ENCODE data around the gene TRIM26. TPM values are rescaled to one million over a fixed set of nuclear protein-coding genes. Genes with fewer than 3 reads are reported as not detected.

Gene TRIM26
- total RNA-seq, 1 donor from 2014 or later, result 17.8 TPM

- DNase-seq (peak; percentile 93), ATAC-seq (ENCODE audit: poor library complexity) (peak; percentile 94)
- intact Hi-C loops (cut with DNase I), result no loop called here
Measured at GRCh38 chr6:30213957-30214656, 901 bp upstream of the TRIM26 start.

- DNase-seq, result no peak
- no peak for ATAC-seq (ENCODE audit: poor library complexity)
- intact Hi-C loops (cut with DNase I), result no loop called here
Measured at GRCh38 chr6:30213667-30213956, 406 bp upstream of the TRIM26 start.

- ATAC-seq (ENCODE audit: poor library complexity) (no peak), DNase-seq (no peak)
- intact Hi-C loops (cut with DNase I), result no loop called here
Measured at GRCh38 chr6:30211899-30212298, 1.3 kb downstream of the TRIM26 start.

- DNase-seq, result no peak
- ATAC-seq (ENCODE audit: poor library complexity), result no peak
- intact Hi-C loops (cut with DNase I), result no loop called here
Measured at GRCh38 chr6:30211306-30211705, 1.9 kb downstream of the TRIM26 start.

- DNase-seq (no peak), ATAC-seq (ENCODE audit: poor library complexity) (peak; percentile 45)
- intact Hi-C loops (cut with DNase I), result no loop called here
Measured at GRCh38 chr6:30207619-30208295, 5.4 kb downstream of the TRIM26 start.

- ATAC-seq (ENCODE audit: poor library complexity), result peak; percentile 75
- intact Hi-C loops (cut with DNase I), result no loop called here
Measured at GRCh38 chr6:30206799-30207618, 6.2 kb downstream of the TRIM26 start.

GRCh38 chr6:30206152-30206551, 7.1 kb downstream of the TRIM26 start:
- ATAC-seq (ENCODE audit: poor library complexity) (no peak), DNase-seq (no peak)
- intact Hi-C loops (cut with DNase I), result no loop called here

More at GRCh38 chr6:30206799-30207618, 6.2 kb downstream of the TRIM26 start:
- no peak for DNase-seq

GRCh38 chr6:30204116-30204515, 9.1 kb downstream of the TRIM26 start:
- intact Hi-C loops (cut with DNase I), result no loop called here
- ATAC-seq (ENCODE audit: poor library complexity) (no peak), DNase-seq (no peak)

- no peak for DNase-seq
- intact Hi-C loops (cut with DNase I), result no loop called here
- no peak for ATAC-seq (ENCODE audit: poor library complexity)
Measured at GRCh38 chr6:30202366-30202765, 10.8 kb downstream of the TRIM26 start.

- no peak for DNase-seq
- no peak for ATAC-seq (ENCODE audit: poor library complexity)
- intact Hi-C loops (cut with DNase I), result no loop called here
Measured at GRCh38 chr6:30200551-30201281, 12.5 kb downstream of the TRIM26 start.

- ATAC-seq (ENCODE audit: poor library complexity) (no peak), DNase-seq (no peak)
Measured at GRCh38 chr6:30198166-30199084, 14.8 kb downstream of the TRIM26 start.

GRCh38 chr6:30196376-30196775, 16.8 kb downstream of the TRIM26 start:
- DNase-seq (no peak), ATAC-seq (ENCODE audit: poor library complexity) (no peak)
- intact Hi-C loops (cut with DNase I), result no loop called here

More at GRCh38 chr6:30198166-30199084, 14.8 kb downstream of the TRIM26 start:
- intact Hi-C loops (cut with DNase I), result no loop called here

- intact Hi-C loops (cut with DNase I), result no loop called here
- DNase-seq, result no peak
- no peak for ATAC-seq (ENCODE audit: poor library complexity)
Measured at GRCh38 chr6:30195951-30196350, 17.3 kb downstream of the TRIM26 start.

GRCh38 chr6:30194797-30195690, 18.2 kb downstream of the TRIM26 start:
- intact Hi-C loops (cut with DNase I), result no loop called here

GRCh38 chr6:30192076-30192475, 21.1 kb downstream of the TRIM26 start:
- DNase-seq (no peak), ATAC-seq (ENCODE audit: poor library complexity) (no peak)
- intact Hi-C loops (cut with DNase I), result no loop called here

More at GRCh38 chr6:30194797-30195690, 18.2 kb downstream of the TRIM26 start:
- DNase-seq, result no peak
- ATAC-seq (ENCODE audit: poor library complexity), result no peak

GRCh38 chr6:30188541-30188940, 24.7 kb downstream of the TRIM26 start:
- ATAC-seq (ENCODE audit: poor library complexity) (no peak), DNase-seq (no peak)
- intact Hi-C loops (cut with DNase I), result no loop called here

GRCh38 chr6:30185846-30186484, 27.2 kb downstream of the TRIM26 start:
- intact Hi-C loops (cut with DNase I), result no loop called here
- DNase-seq (no peak), ATAC-seq (ENCODE audit: poor library complexity) (no peak)
